ENCODE data around the gene ADCY9.

DNA sequence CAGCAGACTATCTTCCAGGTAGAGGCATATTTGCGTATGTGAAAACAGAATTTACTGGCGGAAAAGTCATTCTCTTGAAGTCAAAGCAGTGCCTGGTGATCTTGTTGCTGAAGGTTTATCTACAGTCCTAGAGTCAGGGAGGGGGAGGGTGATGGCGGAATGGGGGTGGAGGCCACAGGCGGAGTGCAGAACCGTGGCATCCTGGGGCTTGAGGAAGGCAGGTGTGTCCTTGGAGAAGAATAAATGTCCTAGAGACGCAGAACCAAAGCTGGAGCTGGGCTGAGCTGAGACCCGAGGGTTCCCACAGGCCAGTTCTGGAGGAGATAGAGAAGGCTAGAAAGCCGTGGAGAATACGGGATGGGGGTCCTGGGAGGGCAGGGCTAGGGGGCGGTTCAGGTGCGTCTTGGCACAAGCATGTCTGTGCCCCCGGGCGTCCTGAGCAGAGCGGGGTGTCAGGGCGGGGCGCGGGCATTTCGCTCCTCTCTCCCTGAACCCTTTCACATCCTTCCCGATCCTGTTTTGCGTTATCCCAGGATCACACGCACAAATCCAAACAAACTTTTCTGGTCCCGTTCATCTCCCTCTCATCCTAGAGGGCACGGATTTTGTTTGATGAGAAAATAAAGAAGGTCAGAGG, 158.8 kb downstream of the ADCY9 start:
- TF ChIP-seq, protein P1, sequence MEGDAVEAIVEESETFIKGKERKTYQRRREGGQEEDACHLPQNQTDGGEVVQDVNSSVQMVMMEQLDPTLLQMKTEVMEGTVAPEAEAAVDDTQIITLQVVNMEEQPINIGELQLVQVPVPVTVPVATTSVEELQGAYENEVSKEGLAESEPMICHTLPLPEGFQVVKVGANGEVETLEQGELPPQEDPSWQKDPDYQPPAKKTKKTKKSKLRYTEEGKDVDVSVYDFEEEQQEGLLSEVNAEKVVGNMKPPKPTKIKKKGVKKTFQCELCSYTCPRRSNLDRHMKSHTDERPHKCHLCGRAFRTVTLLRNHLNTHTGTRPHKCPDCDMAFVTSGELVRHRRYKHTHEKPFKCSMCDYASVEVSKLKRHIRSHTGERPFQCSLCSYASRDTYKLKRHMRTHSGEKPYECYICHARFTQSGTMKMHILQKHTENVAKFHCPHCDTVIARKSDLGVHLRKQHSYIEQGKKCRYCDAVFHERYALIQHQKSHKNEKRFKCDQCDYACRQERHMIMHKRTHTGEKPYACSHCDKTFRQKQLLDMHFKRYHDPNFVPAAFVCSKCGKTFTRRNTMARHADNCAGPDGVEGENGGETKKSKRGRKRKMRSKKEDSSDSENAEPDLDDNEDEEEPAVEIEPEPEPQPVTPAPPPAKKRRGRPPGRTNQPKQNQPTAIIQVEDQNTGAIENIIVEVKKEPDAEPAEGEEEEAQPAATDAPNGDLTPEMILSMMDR (IDR thresholded peaks at IDR 0.05) = no peak
- no peak for TF ChIP-seq POLR2A (IDR thresholded peaks at IDR 0.05)

All from lower leg skin (tissue), 3 donors.